H9 (cell line): ENCODE results near the gene GP1BB. TPM values are rescaled to one million over a fixed set of nuclear protein-coding genes. Genes with fewer than 3 reads are reported as not detected.

ENCODE experiments used
- DNase-seq: peaks from one replicate; pipeline ENCODE4 v3.0.0-alpha.2; 2017
- H2AFZ ChIP-seq: one replicate; pipeline ENCODE4 v1.6.1; 2013; ENCODE audit warnings: mild to moderate bottlenecking, low read length, control low read depth, moderate library complexity
- H2AK5ac ChIP-seq: 2 replicates; pipeline ENCODE4 v1.6.1; 2013; ENCODE audit warnings: low read length, control low read depth, mixed read lengths; ENCODE audit not compliant: insufficient read length
- H2BK120ac ChIP-seq: one replicate; pipeline ENCODE4 v1.6.1; 2013; ENCODE audit warnings: low read depth, mild to moderate bottlenecking, low read length, control low read depth, inconsistent platforms; ENCODE audit not compliant: poor library complexity, severe bottlenecking
- H2BK12ac ChIP-seq: 2 replicates; pipeline ENCODE4 v1.6.1; 2013; ENCODE audit warnings: low read length, control low read depth, mixed read lengths, low read depth; ENCODE audit not compliant: insufficient read length
- H2BK15ac ChIP-seq: 2 replicates; pipeline ENCODE4 v1.6.1; 2013; ENCODE audit warnings: low read depth, low read length, control low read depth
- H2BK20ac ChIP-seq: one replicate; pipeline ENCODE4 v1.6.1; 2013; ENCODE audit warnings: low read depth, mild to moderate bottlenecking, low read length, control low read depth, inconsistent platforms; ENCODE audit not compliant: poor library complexity, severe bottlenecking
- H2BK5ac ChIP-seq: 2 replicates; pipeline ENCODE4 v1.6.1; 2013; ENCODE audit warnings: low read length, control low read depth, mixed read lengths; ENCODE audit not compliant: insufficient read length
- H3K14ac ChIP-seq: 2 replicates; pipeline ENCODE4 v1.6.1; 2013; ENCODE audit warnings: low read length, control low read depth; ENCODE audit not compliant: insufficient read depth
- H3K18ac ChIP-seq: 2 replicates; pipeline ENCODE4 v1.6.1; 2013; ENCODE audit warnings: low read depth, mild to moderate bottlenecking, mixed read lengths, low read length, control low read depth; ENCODE audit not compliant: insufficient read length
- H3K23ac ChIP-seq: 2 replicates; pipeline ENCODE4 v1.6.1; 2013; ENCODE audit warnings: low read length, control low read depth, mixed read lengths, low read depth; ENCODE audit not compliant: insufficient read length
- H3K23me2 ChIP-seq: 2 replicates; pipeline ENCODE4 v1.6.1; 2013; ENCODE audit warnings: low read depth, mild to moderate bottlenecking, mixed read lengths, low read length, control low read depth; ENCODE audit not compliant: insufficient read length, poor library complexity, severe bottlenecking
- H3K27ac ChIP-seq: 2 replicates; pipeline ENCODE4 v1.5.1; 2013; ENCODE audit warnings: low read length, control low read depth, mixed read lengths, low read depth; ENCODE audit not compliant: insufficient read length
- H3K27me3 ChIP-seq: 2 replicates; pipeline ENCODE4 v1.6.1; 2013; ENCODE audit warnings: low read length, control low read depth, inconsistent platforms; ENCODE audit not compliant: insufficient read depth
- H3K4ac ChIP-seq: 2 replicates; pipeline ENCODE4 v1.6.1; 2013; ENCODE audit warnings: low read depth, mild to moderate bottlenecking, control low read depth, inconsistent platforms, low read length, moderate library complexity
- H3K4me1 ChIP-seq: 2 replicates; pipeline ENCODE4 v1.6.1; 2013; ENCODE audit warnings: low read length, control low read depth, inconsistent platforms; ENCODE audit not compliant: insufficient read depth
- H3K4me2 ChIP-seq: 2 replicates; pipeline ENCODE4 v1.6.1; 2013; ENCODE audit warnings: low read length, control low read depth, mixed read lengths; ENCODE audit not compliant: insufficient read length, insufficient read depth
- H3K56ac ChIP-seq: 2 replicates; pipeline ENCODE4 v1.6.1; 2013; ENCODE audit warnings: low read depth, mild to moderate bottlenecking, mixed read lengths, low read length, control low read depth; ENCODE audit not compliant: insufficient read length
- H3K79me1 ChIP-seq: 2 replicates; pipeline ENCODE4 v1.6.1; 2013; ENCODE audit warnings: low read depth, mild to moderate bottlenecking, moderate library complexity, low read length, control low read depth, inconsistent platforms; ENCODE audit not compliant: insufficient read depth, poor library complexity, severe bottlenecking
- H3K79me2 ChIP-seq: 2 replicates; pipeline ENCODE4 v1.6.1; 2013; ENCODE audit warnings: low read length, control low read depth, inconsistent platforms; ENCODE audit not compliant: insufficient read depth
- H3K9ac ChIP-seq: 2 replicates; pipeline ENCODE4 v1.6.1; 2013; ENCODE audit warnings: low read length, control low read depth, mixed read lengths; ENCODE audit not compliant: insufficient read length; ENCODE audit errors: extremely low read depth
- H3K9me3 ChIP-seq: one replicate; pipeline ENCODE4 v1.6.1; 2013; ENCODE audit warnings: low read depth, low read length, inconsistent platforms; ENCODE audit not compliant: control insufficient read depth
- H3T11ph ChIP-seq: one replicate; pipeline ENCODE4 v1.6.1; 2013; ENCODE audit warnings: mild to moderate bottlenecking, low read length, control low read depth, inconsistent platforms
- H4K20me1 ChIP-seq: one replicate; pipeline ENCODE4 v1.6.1; 2013; ENCODE audit not compliant: control insufficient read depth, insufficient read length, insufficient read depth
- H4K5ac ChIP-seq: 2 replicates; pipeline ENCODE4 v1.6.1; 2013; ENCODE audit warnings: low read depth, mild to moderate bottlenecking, mixed read lengths, low read length, control low read depth; ENCODE audit not compliant: insufficient read length
- H4K8ac ChIP-seq: replicated peaks from 2 replicates; pipeline ENCODE4 v1.6.1; 2013; ENCODE audit warnings: low read length, control low read depth, mixed read lengths, low read depth; ENCODE audit not compliant: insufficient read length
- H4K91ac ChIP-seq: 2 replicates; pipeline ENCODE4 v1.6.1; 2013; ENCODE audit warnings: low read depth, mild to moderate bottlenecking, moderate library complexity, mixed read lengths, low read length, control low read depth; ENCODE audit not compliant: insufficient read length
- H3K27ac Mint-ChIP-seq, 3 experiments: 2 replicates in 2 of 3; 3 replicates in 1 of 3; pipeline ENCODE4 v1.8.0; 2020 to 2021; ENCODE audit warnings: mixed read lengths in 3 of 3, mild to moderate bottlenecking in 1 of 3, moderate library complexity in 1 of 3
- H3K27me3 Mint-ChIP-seq: 2 replicates; pipeline ENCODE4 v1.8.0; 2021; ENCODE audit warnings: low read depth, mild to moderate bottlenecking, moderate library complexity, mixed read lengths
- H3K36me3 Mint-ChIP-seq, 3 experiments: 2 replicates in 2 of 3; 3 replicates in 1 of 3; pipeline ENCODE4 v1.8.0; 2020 to 2021; ENCODE audit warnings: low read depth in 3 of 3, mixed read lengths in 3 of 3; ENCODE audit not compliant: insufficient read depth in 1 of 3
- H3K4me1 Mint-ChIP-seq, 2 experiments: 2 replicates each; pipeline ENCODE4 v1.8.0; 2020; ENCODE audit warnings: mixed read lengths in 2 of 2
- H3K4me3 Mint-ChIP-seq, 2 experiments: 2 replicates in 1 of 2; 3 replicates in 1 of 2; pipeline ENCODE4 v1.8.0; 2020 to 2021; ENCODE audit warnings: mild to moderate bottlenecking in 2 of 2, mixed read lengths in 2 of 2, moderate library complexity in 1 of 2
- H3K9me3 Mint-ChIP-seq, 2 experiments: 2 replicates in 1 of 2; 3 replicates in 1 of 2; pipeline ENCODE4 v1.8.0; 2020; ENCODE audit warnings: mild to moderate bottlenecking in 2 of 2, mixed read lengths in 2 of 2, moderate library complexity in 1 of 2
- CTCF ChIP-seq: fragments of 200-600 bp; sonication (generic); conservative IDR thresholded peaks from 3 replicates; pipeline ENCODE4 v1.8.0; 2021; ENCODE audit warnings: antibody characterized with exemption, mild to moderate bottlenecking
- WGBS: extraction: QIAGEN DNeasy Blood & Tissue Kit; methylation state at CpG from one replicate; pipeline ENCODE4 v1.1.7; 2013; ENCODE audit warnings: missing lambda C conversion rate, low lambda C conversion rate, mixed read lengths; ENCODE audit not compliant: insufficient read length; ENCODE audit errors: extremely low coverage; 5-methylcytosine and 5-hydroxymethylcytosine counted together
- total RNA-seq: library from RNA; stranded (reverse); gene quantifications from 2 replicates; pipeline ENCODE4 v1.2.1, GENCODE V29; 2021

GP1BB gene
- total RNA-seq, 1 experiment from 2014 or later: 3.4 TPM

- Histone ChIP-seq H3T11ph (no peak overlapping the region), H2BK20ac (no peak overlapping the region), H3K14ac (no peak overlapping the region), H2BK15ac (no peak overlapping the region), H2AFZ (no peak overlapping the region), H2BK120ac (no peak overlapping the region), H3K18ac (no peak overlapping the region), H3K4me2 (no peak overlapping the region), H2BK5ac (no peak overlapping the region), H2BK12ac (no peak overlapping the region), H2AK5ac (no peak overlapping the region), H4K8ac (no peak overlapping the region), H3K23ac (no peak overlapping the region), H3K79me1 (no peaks in the 10 kb centered on the region), H3K56ac (no peak overlapping the region), H3K79me2 (no peaks in the 10 kb centered on the region), H4K5ac (no peak overlapping the region), H3K9me3 (no peaks in the 10 kb centered on the region), H3K9ac (no peak overlapping the region), H3K27ac (no peak overlapping the region), H3K4me1 (no peaks in the 10 kb centered on the region), H3K4ac (no peak overlapping the region), H4K91ac (no peak overlapping the region), H3K23me2 (no peaks in the 10 kb centered on the region), H4K20me1 (no peaks in the 10 kb centered on the region), H3K27me3 (no peaks in the 10 kb centered on the region; the same call in 1 of the 2 replicates)
- no peak for TF ChIP-seq CTCF
- Mint-ChIP-seq H3K27ac (no peak overlapping the region), H3K9me3 (no peaks in the 10 kb centered on the region; a peak in 1 of 5 replicates), H3K4me3 (no peak overlapping the region), H3K4me1 (peaks cover 7 to 19% of the 10 kb centered on the region in 2 experiments), H3K36me3 (no peaks in the 10 kb centered on the region), H3K27me3 (peaks cover 23% of the 10 kb centered on the region)
- DNase-seq: no peak
- no CpG with 5 or more reads among the region's 12 CpGs for WGBS
These were observed 24.2 kb downstream of the GP1BB start for GRCh38 chr22:19747551-19747950.
